ENCODE results near the gene GABRR1.
"Not testable (repeated sequence)": the region's sequence is repeated elsewhere in the genome, so short reads cannot be mapped to it uniquely, and the experiment has no call there.

Gene GABRR1

GRCh38 chr6:89154131-89154530 is 63.0 kb downstream of the GABRR1 start:
- peak; percentile 58 for DNase-seq

DNA sequence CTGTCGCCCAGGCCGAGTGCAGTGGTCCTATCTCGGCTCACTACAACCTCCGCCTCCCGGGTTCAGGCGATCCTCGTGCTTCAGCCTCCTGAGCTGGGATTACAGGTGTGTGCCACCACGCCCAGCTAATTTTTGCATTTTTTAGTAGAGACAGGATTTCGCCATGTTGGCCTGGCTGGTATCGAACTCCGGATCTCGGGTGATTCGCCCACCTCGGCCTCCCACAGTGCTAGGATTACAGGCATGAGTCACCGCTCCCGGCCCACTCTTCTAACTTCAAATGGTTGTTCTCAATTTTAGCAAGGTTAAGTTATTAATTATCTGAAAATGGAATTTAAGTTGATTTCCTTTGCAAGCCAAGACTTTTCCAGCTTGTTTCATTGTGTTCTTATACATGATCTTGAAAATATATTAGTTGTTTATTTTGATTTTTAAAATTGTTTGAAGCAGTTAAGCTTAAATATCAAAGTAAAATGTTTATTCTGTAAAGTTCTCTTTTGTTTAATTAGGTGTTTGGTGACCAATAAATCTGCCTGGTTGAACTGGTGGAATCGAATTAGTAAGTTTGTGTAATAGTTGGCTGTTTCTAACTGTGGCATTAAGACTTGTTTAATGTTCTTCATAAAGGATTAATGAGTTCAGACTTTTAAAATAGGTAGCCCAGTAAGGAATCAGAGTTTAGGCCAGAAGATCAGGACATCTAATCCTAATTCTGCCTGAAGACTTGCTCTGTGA is 69.0 kb downstream of the GABRR1 start:
- peak; percentile 28 for DNase-seq

- peak; percentile 67 for DNase-seq
These were observed 70.1 kb downstream of the GABRR1 start for GRCh38 chr6:89146718-89147700.

DNA sequence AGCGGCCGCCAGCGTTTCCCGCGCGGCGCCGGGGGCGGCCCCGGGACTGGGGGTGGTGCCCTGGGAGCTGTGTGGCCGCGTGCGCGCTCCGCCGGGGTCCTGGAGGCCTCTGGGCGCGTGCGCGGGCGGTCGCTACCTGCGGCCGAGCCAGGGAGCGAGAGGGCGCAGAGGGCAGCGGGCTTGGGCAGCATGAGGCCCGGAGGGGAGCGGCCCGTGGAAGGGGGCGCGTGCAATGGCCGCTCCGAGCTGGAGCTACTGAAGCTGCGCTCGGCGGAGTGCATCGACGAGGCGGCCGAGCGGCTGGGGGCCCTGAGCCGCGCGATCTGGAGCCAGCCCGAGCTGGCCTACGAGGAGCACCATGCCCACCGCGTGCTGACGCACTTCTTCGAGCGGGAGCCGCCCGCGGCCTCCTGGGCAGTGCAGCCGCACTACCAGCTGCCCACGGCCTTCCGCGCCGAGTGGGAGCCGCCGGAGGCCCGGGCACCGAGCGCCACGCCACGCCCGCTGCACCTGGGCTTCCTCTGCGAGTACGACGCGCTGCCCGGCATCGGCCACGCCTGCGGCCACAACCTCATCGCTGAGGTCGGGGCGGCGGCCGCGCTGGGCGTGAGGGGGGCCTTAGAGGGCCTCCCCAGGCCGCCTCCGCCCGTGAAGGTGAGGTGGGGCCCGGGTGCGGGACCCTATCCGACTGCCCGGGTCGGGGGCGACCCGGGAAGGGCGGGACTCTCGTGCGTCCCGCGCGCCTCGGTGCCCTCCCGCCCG is 71.0 kb downstream of the GABRR1 start, which contains the start of gene PM20D2:
Gene PM20D2, plus strand, starts transcription at position 100 of the 762 bp plus-strand sequence. Its CDS starts 90 bp downstream, at position 190.
- peak; percentile 31 for DNase-seq

DNA sequence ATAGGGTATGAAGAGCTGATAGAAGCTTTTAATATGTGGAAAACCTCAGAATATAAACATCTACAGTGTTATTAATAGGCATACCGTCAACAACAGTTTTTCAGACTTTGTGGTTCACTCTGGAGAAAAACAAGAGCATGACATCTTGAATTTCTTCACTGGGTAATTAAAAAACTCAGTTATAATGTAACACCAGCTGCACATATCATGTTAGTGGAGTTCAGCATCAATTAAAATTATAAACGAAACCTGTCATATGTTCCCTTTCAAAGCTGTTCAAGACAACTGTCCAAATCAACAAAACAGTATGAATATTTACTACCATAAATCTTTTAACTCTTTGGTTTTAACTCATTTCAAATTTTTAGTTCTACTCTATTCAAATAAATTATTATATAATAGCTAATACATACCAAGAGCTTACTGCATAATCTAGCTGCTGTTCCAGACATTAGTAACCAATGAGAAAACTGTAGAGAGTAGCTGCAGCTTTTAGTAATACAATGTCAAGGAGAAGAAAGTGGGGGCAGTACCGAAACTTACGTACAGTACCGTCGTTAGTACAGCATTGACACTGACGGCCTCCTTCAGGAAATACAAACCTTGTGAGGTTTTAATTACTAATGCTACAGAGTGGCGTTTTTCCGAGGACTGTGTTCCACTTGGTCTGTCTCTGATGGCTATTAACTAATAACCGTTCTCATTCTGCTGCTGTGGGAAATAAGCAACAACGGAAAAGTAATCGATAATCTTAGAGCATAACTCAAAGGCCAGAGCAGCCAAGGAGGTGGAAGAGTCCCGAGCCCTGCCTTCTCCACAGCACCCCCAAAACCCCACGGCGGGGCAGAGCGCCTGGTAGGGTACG is 71.8 kb downstream of the GABRR1 start:
- DNase-seq = peak; percentile 21

- peak; percentile 37 for DNase-seq
These were observed 72.7 kb downstream of the GABRR1 start for GRCh38 chr6:89144354-89144906.

- peak; percentile 34 for DNase-seq
These were observed 76.6 kb downstream of the GABRR1 start for GRCh38 chr6:89140347-89141156.

- DNase-seq = peak; percentile 24
These were observed 77.4 kb downstream of the GABRR1 start for GRCh38 chr6:89139509-89140346.

DNA sequence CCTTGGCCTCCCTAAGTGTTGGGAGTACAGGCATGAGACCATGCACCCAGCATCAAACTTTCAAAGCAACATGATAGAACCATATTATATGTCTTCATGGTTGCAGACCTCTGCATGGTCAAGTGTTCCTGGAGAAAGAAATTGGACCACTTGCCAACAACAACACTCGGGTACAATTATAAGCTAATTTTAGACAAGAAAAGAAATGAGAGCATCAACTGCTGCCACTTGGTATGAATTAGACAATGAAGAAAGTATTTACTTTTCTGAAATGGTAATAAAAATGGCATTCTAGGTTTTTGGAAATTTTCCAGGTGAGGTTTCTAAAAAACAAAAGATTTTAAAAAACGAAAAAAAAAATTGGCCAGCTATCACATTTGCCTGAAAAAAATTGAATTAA is 79.0 kb downstream of the GABRR1 start:
- DNase-seq = no peak

- no peak for DNase-seq
These were observed 82.4 kb downstream of the GABRR1 start for GRCh38 chr6:89134723-89135122.

- no peak for DNase-seq
These were observed 83.2 kb downstream of the GABRR1 start for GRCh38 chr6:89133981-89134380.

GRCh38 chr6:89132057-89132456 is 85.1 kb downstream of the GABRR1 start:
- no peak for DNase-seq

- no peak for DNase-seq
These were observed 85.6 kb downstream of the GABRR1 start for GRCh38 chr6:89131599-89131998.

- not testable (repeated sequence) for DNase-seq
These were observed 88.9 kb downstream of the GABRR1 start for GRCh38 chr6:89128256-89128671.

Data from fibroblast of skin of abdomen (primary cell).